ENCODE results near the gene THSD7B.

The THSD7B gene

GRCh38 chr2:137165968-137166367 is 400.6 kb downstream of the THSD7B start:
- no peak for FAIRE-seq

- FAIRE-seq = no peak
Measured at GRCh38 chr2:137167651-137168050, 402.3 kb downstream of the THSD7B start.

- FAIRE-seq = no peak
Measured at GRCh38 chr2:137168552-137168951, 403.2 kb downstream of the THSD7B start.

GRCh38 chr2:137172162-137172561 is 406.8 kb downstream of the THSD7B start:
- no peak for FAIRE-seq

- no peak for FAIRE-seq
Measured at GRCh38 chr2:137173463-137173862, 408.1 kb downstream of the THSD7B start.

- no peak for FAIRE-seq
Measured at GRCh38 chr2:137175246-137175645, 409.9 kb downstream of the THSD7B start.

- no peak for FAIRE-seq
Measured at GRCh38 chr2:137178951-137179377, 413.6 kb downstream of the THSD7B start.

- no peak for FAIRE-seq
Measured at GRCh38 chr2:137179542-137179941, 414.2 kb downstream of the THSD7B start.

- FAIRE-seq = no peak
Measured at GRCh38 chr2:137180012-137180411, 414.7 kb downstream of the THSD7B start.

- no peak for FAIRE-seq
Measured at GRCh38 chr2:137181370-137181769, 416.0 kb downstream of the THSD7B start.

- FAIRE-seq = no peak
Measured at GRCh38 chr2:137182071-137182470, 416.7 kb downstream of the THSD7B start.

- no peak for FAIRE-seq
Measured at GRCh38 chr2:137183206-137183898, 418.0 kb downstream of the THSD7B start.

GRCh38 chr2:137185378-137186078 is 420.2 kb downstream of the THSD7B start:
- FAIRE-seq = no peak

GRCh38 chr2:137187216-137187615 is 421.9 kb downstream of the THSD7B start:
- no peak for FAIRE-seq

- no peak for FAIRE-seq
Measured at GRCh38 chr2:137190411-137191195, 425.3 kb downstream of the THSD7B start.

GRCh38 chr2:137192366-137193310 is 427.3 kb downstream of the THSD7B start:
- no peak for FAIRE-seq

GRCh38 chr2:137193401-137193800 is 428.1 kb downstream of the THSD7B start:
- no peak for FAIRE-seq

GRCh38 chr2:137194111-137194510 is 428.8 kb downstream of the THSD7B start:
- FAIRE-seq = no peak

- FAIRE-seq = no peak
Measured at GRCh38 chr2:137199751-137200150, 434.4 kb downstream of the THSD7B start.

- FAIRE-seq = no peak
Measured at GRCh38 chr2:137202318-137202717, 437.0 kb downstream of the THSD7B start.

GRCh38 chr2:137205324-137205723 is 440.0 kb downstream of the THSD7B start:
- FAIRE-seq = no peak

- FAIRE-seq = no peak
Measured at GRCh38 chr2:137206069-137206468, 440.7 kb downstream of the THSD7B start.

GRCh38 chr2:137207030-137207429 is 441.7 kb downstream of the THSD7B start:
- FAIRE-seq = no peak
